HG03378 (cell line): Measurements from ENCODE around the gene NAV1.
"Not testable (repeated sequence)": the region's sequence is repeated elsewhere in the genome, so short reads cannot be mapped to it uniquely, and the experiment has no call there.

Experiments used
- ATAC-seq: cut with Tn5 transposase; IDR thresholded peaks from one replicate; pipeline ENCODE4 v1.9.1; 2021; ENCODE audit warnings: mild to moderate bottlenecking, moderate library complexity; ENCODE audit not compliant: unreplicated experiment

NAV1 gene

DNA sequence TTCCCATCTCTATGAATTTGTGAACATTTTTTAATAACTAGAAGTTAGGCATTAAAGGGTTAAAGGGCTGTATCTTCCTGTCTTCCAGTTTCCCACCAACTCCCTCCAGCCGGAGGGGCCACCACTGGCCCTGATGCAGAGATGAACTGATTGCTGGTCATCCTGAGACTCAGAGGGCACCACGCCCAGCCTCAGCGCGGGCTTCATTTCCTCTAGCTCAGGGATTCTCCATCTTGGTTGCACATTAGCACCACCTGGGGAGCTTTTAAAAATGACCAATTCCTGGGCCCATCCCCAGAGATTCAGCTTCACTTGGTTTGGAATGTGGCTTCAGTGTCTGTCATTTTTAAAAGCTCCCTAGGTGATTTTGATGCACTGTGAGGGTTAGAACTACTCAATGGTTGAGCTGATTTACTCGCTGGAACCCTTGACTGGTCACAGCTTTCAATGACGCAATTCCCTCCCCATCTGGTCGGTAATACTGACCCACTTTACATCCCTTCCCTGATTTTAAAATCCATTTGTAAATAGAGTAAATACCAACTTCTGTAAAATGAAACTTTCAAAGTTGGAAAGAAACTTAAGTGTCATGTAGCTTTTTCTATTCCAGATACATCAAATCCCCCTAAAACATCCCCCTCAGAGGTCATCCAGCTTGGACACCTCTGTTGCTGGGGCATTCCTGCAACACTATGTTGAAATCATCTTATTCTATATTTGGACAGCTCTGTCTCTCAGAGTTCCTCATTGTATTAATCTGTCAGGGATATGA is 5.1 kb downstream of the NAV1 start:
- no peak for ATAC-seq

DNA sequence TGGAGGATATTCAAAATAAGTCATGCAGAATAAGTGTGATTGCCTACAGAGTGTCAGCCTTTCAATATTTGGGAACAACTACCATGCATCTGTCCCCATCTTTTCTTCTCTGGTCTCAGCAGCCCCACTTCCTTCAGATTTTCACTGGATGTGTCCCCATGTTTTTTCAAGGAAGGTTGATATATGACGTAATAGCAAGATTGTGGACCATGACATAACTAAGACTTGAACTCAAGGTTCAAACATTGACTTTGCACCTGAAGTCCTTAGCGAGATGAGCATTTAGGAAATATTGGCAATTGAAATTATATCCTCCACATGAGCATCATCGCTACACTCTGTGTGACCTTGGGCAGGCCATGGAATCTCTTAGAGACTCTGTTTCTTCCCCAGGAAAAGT is 5.8 kb downstream of the NAV1 start:
- no peak for ATAC-seq

DNA sequence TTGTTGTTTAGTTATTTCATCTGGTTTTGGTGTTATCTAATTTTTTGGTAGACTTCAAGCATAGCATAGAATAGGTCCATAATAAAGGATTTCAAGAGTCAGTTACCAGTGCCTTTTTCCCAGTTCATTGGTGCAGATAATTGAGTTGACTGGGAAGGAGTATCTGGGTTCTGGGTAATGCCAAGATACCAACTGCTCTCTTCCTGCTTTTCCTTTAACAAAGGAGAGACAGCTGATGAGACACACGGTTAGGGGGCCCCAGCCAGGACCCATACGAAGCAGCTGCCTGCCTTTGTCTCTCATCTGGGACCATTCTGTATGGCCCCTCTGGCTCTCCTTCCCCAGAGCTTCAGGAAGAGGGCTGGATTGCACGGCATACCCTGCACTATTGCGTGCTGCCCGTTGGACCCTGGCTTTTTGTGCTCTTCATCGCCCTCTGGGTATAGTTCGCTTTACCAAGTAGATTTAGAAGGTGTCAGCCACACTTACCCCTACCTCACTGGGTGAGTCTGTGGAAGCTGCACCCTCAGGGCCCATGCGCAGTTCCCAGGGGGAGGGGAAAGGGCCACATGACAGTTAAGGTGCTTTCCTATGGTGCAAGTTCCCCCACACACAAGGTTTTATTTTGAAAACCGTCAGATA is 7.0 kb downstream of the NAV1 start:
- no peak for ATAC-seq

DNA sequence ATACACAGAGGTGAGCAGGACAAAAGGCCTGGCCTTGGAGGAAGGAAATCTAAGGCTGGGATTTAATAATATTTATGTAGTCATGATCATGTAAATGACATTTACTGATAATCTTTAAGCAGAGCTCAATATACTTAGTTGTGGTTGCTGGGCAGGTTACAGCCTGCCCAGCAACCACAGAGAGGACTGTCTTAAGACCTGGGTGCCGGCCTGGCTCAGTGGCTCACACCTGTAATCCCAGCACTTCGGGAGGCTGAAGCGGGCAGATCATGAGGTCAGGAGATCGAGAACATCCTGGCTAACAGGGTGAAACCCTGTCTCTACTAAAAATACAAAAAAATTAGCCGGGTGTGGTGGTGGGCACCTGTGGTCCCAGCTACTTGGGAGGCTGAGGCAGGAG is 10.6 kb downstream of the NAV1 start:
- ATAC-seq, result not testable (repeated sequence)

DNA sequence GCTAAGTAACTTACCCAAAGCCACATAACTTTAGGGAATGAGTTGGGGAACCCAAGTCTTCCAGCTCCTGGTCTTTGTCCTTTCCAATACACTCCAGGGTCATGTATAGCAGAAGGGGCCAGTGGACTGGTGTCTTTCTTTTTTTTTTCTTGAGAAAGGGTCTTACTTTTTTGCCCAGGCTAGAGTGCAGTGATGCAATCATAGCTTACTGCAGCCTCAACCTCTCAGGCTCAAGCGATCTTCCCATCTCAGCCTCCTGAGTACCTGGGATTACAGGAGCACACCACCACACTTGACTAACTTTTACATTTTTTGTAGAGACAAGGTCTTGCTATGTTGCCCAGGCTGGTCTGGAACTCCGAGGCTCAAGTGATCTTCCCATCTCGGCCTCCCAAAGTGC is 12.2 kb downstream of the NAV1 start:
- no peak for ATAC-seq

DNA sequence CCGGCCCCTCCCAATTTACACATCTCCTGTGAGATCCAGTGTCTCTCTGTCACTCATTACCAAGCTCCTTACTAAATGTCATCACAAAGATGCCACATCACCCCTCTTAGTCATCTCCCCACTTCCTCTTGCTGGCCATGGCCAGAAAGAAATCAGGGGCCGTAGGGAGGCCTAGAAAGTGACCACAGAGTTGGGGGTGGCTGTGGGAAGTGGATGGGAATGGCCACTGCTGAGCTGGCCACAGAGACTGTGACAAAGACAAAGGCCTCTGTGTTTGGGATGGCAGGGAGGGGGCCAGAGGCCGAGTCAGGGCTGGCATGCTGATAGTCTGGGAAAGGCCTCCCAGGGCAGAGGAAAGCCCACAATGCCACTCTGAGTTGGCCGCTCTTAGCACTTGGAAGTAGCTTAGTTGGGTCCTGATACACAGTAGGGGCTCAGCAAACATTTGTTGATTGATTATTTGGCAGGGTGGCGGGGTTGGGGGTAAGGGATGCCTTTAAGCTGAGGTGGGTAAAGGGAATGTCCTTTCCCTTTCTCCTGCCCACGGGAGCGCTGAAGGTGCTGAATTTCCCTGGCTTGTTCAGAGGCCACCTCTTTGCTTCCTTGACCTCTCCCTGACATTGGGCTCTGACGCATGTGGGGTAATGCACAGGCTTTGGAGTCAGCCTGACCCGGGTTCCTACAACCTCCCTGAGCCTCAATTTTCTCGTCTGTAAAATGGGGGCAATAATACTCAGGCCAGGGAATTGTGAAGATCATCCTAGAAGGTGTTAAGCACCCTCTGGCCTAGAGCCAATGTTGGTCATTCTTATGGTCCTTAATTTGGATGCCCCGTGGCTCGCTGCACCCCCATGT is 13.2 kb downstream of the NAV1 start:
- no peak for ATAC-seq

DNA sequence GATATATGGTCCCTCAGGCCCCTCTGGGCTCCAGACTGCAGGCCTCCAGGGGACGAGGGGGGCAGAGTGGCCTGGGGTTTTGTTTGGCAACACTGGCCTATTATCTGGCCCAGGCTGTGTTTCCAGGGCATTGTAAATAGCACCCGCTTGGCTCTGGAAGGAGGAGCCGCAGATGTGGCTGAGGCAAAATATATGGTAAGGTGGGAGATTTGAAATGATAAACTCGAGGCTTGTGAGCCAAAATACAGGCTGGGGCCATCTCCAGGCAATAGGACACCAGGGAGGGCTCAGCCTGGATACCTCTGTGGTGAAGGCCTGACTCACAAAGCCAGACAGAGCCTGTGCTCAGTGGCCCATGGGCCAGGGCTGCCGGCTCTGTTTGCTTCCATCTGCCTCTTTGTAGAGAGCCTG is 14.0 kb downstream of the NAV1 start:
- ATAC-seq, result no peak

DNA sequence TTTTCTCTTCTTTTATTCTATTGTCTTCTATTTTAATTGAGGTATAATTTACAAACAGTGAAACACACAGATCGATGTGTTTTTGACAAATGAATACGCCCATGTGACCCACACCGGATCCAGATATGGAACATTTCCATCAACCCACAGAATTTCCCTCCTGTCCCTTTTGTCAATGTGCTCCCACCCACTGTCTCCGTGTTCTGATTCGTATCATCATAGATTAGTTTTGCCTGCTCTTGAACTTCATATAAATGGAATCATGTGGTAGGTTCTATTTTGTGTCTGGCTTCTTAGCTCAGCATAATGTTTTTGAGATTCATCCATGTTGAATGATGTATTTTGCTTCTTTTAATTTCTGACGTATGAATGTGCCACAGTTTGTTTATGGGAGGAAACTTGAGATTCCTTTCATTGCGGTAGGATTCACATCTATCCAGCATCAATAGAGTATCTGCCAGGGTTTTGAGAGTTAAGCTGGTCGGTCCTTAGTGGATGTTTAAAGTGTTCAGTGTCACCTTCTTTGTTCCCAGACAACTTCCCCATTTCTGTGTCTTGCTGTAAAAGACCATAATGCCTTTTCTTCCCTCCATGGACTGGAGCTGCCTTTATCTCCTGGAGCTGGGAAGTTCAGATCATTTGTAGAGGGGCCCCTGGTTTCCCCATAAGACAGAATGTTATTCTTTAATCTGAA is 14.7 kb downstream of the NAV1 start:
- no peak for ATAC-seq

DNA sequence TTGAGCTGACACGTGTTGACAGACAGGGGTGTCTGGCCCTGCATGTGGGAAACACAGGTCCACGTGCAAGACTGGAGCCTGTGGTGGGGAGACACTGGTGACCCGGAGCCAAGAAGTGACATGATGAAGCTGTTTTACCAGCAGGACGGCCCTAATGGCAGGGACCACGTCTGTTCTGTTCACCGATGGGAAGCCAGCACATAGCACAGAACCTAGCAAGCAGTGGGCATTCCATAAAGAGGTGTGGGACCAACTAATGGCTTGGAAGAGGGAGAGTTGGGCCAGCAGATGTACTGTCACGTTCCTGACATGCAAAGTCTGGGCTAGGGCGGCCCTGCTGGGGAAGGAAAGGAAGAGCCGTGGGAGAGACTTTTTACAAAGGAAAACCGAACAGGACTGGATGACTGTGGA is 15.3 kb downstream of the NAV1 start:
- no peak for ATAC-seq

DNA sequence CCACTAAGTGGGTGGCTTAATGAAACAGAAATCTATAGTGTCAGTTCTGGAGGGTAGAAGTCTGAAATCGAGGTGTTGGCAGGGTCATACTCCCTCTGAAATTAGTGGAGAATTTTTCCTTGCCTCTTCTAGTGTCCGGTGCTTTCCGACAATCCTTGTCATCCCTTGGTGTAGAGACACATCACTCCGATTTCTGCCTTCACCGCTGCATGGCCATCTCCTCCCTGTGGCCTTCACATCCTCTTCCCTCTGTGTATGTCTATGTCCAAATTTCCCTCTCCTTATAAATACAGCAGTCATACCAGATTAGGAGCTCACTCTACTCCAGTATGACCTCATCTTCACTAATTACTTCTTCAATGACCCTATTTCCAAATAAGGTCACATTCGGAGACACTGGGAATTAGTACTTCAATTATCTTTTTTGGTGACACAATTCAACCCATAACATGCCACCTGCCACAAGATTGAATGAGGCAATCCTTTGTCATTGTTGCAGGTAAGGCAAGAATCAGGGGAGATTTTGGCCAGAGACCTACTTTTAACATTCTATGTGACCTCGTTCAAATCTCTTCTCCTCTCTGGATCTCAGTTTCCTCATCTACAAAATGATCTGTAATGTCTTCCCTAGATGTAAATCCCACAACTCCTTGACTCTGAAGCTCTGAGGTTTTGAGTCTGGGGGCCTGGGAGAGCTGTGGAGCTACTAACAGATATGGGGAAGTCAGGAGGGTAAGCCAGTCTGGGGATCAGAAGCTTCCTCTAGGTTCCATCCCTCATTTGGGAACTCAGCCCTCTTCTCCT is 16.1 kb downstream of the NAV1 start:
- no peak for ATAC-seq

DNA sequence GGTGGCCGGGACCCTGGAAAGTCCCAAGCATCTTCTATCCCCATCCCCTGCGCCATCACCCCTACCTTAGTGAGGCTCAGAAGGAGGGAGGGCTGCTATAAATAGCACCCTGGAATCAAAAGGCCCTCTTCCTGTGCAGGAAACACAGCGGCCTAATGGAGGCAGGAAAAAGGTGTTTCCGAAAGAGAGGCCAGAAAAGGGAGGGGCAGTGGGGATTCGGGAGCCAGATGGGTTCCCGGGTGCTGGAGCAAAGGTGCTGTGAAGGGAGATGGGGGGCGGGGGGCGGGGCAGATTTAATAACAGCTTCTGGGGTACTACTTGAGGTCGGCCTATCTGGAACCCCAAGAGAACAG is 16.6 kb downstream of the NAV1 start:
- ATAC-seq, result no peak

DNA sequence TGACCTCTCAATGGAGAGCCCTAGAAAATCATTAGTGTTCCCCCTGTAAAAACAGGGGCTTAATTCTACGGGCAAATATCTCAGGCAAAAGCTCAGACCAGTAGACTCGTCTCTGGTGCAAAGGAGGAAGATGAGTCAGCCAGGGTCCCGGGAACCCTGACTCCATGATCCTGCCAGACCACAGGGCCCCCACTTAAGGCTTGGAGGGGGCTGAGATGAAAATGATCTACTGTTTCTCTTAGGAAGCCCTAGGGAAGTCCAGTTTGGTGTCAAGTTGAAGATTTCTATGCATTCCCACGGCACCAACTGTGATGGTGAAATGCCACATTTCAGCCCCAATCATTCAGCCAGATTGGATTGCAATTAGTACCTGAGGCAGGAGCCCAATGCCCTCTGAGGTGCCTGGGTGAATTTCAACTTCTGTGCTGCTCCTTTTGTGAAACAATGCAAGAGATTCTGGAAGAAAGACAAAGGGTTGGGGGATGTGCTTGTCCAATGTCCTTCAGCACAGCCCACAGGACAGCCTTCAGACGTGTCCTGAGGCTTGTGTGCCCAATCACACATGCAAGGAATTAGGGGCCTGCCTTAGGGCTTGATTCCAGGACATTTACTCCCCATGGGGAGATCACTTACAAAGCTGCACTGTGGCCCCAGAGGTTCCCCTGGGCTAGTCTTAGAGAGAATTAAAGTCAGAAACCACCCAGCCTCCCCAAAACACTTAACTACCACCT is 18.1 kb downstream of the NAV1 start:
- ATAC-seq, result no peak

DNA sequence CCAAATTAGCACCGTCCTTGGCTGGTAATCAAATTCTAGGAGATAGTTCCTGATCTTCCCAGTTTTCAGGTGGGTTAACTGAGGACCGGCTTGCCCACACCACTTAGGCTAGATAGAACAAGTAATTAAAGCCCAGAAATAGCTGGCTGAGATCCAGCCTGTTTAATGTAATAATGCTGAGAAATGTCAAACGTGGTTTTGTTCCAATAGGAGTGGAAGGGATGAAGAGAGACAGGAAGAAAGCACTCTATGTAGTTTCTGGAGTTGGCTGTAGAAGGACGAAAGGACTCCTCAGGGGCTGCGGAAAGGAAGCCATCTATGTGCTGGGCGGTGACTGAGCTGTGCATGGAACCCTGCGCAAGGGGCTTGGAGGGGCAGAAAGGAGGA is 18.6 kb downstream of the NAV1 start:
- ATAC-seq, result no peak

DNA sequence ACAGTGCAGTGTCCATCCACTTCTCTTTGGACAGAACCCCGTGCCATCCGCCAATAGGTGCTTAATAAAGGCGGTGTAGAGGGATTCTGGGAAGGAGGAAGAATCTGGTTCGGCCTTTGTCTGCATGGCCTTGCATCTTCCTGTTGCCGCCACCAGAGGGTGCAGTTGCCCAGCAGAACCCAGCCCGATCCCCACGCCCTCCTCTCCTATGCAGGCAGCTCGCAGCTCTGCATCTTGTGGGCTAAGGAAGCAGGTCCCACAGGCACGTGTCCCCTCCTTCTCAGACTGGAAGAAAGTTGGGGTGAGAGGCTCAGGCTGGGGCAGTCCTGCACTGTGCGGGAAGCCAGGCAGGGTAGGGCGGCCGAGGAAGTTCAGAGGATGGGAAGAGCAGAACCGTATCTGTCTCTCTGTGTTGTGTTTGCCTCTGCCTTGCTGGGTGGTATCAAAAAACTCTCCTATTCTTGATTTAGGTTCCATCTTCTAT is 20.8 kb downstream of the NAV1 start:
- no peak for ATAC-seq

DNA sequence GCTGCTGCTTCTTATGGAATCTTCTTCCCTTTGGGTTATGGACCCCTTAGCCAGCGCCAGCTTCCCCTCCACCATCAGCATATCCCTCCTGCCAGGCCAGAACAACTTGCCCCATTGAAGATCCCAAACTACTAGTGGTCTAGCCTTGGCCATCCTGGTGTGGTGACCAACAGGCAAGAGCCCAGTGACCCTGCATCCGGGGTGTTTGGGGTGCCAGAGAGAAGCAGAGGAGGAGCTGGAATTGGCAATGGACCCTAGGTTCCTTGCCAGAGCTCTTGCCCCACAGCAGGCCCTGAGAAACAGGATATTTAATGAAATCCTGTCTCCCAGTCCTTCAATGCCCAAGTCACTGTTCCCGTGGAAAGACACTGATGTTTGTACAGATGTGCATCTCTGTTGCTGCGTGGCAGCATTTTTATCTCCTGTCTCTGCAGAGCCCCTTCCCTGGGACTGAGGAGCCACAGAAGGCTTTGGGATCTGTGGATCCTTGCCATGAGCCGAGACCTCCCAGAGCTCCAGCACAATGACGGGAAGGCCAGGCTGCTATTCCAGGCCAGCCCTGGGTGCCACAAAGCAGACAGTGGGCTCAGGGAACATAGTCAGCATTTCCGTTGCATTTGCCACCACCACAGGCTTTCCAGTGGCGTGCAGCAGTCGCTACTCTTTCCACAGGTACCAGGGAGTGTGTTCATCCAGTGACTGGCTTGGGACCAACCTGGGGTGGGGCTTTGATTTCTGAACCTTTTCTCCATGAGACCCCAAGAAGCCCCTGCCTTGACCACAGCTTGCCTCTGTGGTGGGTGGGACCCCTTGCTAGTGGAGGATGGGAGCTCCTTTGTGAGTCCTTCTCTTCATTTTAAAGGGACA is 21.6 kb downstream of the NAV1 start:
- no peak for ATAC-seq

DNA sequence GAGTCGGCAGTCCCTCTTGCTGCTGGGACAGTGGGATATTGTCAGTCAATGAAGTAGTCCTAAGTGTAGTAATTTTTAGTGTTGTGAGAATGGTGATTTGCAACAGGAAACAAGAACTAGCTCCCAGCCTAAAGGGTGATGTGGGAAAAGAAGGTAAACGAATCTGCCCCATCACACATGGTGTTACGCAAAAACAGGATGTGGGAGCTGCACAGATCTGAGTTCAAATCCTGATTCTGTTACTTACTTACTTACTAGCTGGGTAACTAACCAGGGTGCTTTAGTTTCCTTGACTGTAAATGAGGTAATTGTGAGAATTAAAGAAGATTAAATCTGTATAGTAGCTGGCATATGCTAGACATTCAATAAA is 22.3 kb downstream of the NAV1 start:
- no peak for ATAC-seq

DNA sequence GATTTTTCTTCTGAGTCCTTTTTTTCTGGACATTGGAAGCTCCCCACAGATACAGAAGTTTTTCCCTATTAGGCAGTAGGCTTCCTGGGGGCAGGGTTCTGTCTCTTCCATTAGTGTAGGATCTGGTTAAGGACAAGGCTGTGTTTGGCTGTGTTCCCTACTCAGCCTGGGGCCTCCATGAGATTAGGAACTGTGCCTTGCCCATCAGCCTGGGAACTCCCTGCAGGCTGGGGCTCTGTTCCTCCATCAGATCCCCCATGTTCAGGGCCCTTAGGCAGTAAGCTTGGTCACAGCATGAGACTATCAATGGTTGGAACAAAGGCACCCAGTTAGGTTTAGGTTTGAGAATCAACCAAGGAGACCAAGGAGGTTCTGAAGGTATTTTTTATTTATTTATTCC is 22.7 kb downstream of the NAV1 start:
- no peak for ATAC-seq

DNA sequence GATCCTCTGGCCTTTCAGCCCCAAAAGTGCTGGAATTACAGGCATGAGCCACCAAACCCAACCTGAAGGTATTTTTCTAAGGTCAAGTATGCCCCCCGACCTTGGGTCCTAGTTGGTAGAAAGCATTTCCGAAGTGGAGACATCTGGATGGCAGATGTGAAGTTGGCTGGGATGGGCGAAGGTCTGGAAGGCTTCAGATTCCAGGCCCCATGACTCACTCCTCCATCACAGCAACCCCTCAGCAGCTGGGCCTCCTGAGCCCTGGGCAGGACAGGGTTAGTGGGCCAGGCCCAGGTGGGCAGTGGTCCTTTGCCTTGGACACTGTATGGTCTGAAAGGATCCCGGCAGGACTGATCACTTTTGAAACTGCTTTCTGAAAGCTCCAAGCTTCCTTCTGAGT is 23.3 kb downstream of the NAV1 start:
- no peak for ATAC-seq
